HPDE6-E6E7 (cell line): ENCODE data around the gene PIP5K1C.

Source experiments
- DNase-seq: peaks from one replicate; pipeline ENCODE4 v3.0.0; 2011; ENCODE audit warnings: missing footprints; ENCODE audit errors: extremely low spot score

Gene PIP5K1C

GRCh38 chr19:3609779-3610719 lies 90.2 kb downstream of the PIP5K1C start:
- DNase-seq = no peak

- DNase-seq = no peak
These were observed 91.4 kb downstream of the PIP5K1C start for GRCh38 chr19:3608750-3609322.

- DNase-seq = no peak
These were observed 92.1 kb downstream of the PIP5K1C start for GRCh38 chr19:3608079-3608641.

GRCh38 chr19:3607303-3608078 lies 92.8 kb downstream of the PIP5K1C start:
- DNase-seq = no peak

GRCh38 chr19:3606690-3607289 lies 93.5 kb downstream of the PIP5K1C start, which contains the start of gene TBXA2R:
Gene TBXA2R (minus strand): TSS chr19:3606875. CDS start chr19:3600634, 6,241 bp downstream.
- DNase-seq = no peak

GRCh38 chr19:3606174-3606689 lies 94.0 kb downstream of the PIP5K1C start:
- DNase-seq = no peak

GRCh38 chr19:3605770-3606169 lies 94.5 kb downstream of the PIP5K1C start:
- no peak for DNase-seq

- DNase-seq = no peak
These were observed 94.9 kb downstream of the PIP5K1C start for GRCh38 chr19:3605361-3605760.

GRCh38 chr19:3604987-3605343 lies 95.3 kb downstream of the PIP5K1C start:
- no peak for DNase-seq

- DNase-seq = no peak
These were observed 95.9 kb downstream of the PIP5K1C start for GRCh38 chr19:3604227-3604986.

GRCh38 chr19:3603121-3603811 lies 97.0 kb downstream of the PIP5K1C start:
- DNase-seq = no peak

- no peak for DNase-seq
These were observed 99.2 kb downstream of the PIP5K1C start for GRCh38 chr19:3601021-3601420.

- DNase-seq = no peak
These were observed 100.5 kb downstream of the PIP5K1C start for GRCh38 chr19:3599776-3600187.

- no peak for DNase-seq
These were observed 104.7 kb downstream of the PIP5K1C start for GRCh38 chr19:3595521-3596061.

- no peak for DNase-seq
These were observed 107.1 kb downstream of the PIP5K1C start for GRCh38 chr19:3593156-3593555.

- no peak for DNase-seq
These were observed 108.2 kb downstream of the PIP5K1C start for GRCh38 chr19:3591876-3592613.

- no peak for DNase-seq
These were observed 109.1 kb downstream of the PIP5K1C start for GRCh38 chr19:3590991-3591659.

GRCh38 chr19:3589949-3590348 lies 110.3 kb downstream of the PIP5K1C start:
- DNase-seq = no peak
